Cardiac fibroblast (primary cell): Measurements from ENCODE around the gene TTYH1.

Experiments
- DNase-seq, 2 donors: peaks; one replicate each; pipeline versions ENCODE4 v3.0.0 to v3.0.0-alpha.2; 2010; ENCODE audit warnings: low read depth in 2 of 2
- H3K4me3 ChIP-seq, 2 donors: replicated peaks in 1 of 2; 1 replicate in 1 of 2; 2 replicates in 1 of 2; pipeline ENCODE4 v1.5.1; 2011; ENCODE audit warnings: low read depth in 2 of 2, low read length in 2 of 2, mild to moderate bottlenecking in 2 of 2, moderate library complexity in 1 of 2
- TF ChIP-seq, protein P1 (sequence below): IDR thresholded peaks from one replicate; pipeline ENCODE4 v1.5.1; 2011; ENCODE audit warnings: low read depth, mild to moderate bottlenecking, low read length, inconsistent platforms

TTYH1 gene

DNA sequence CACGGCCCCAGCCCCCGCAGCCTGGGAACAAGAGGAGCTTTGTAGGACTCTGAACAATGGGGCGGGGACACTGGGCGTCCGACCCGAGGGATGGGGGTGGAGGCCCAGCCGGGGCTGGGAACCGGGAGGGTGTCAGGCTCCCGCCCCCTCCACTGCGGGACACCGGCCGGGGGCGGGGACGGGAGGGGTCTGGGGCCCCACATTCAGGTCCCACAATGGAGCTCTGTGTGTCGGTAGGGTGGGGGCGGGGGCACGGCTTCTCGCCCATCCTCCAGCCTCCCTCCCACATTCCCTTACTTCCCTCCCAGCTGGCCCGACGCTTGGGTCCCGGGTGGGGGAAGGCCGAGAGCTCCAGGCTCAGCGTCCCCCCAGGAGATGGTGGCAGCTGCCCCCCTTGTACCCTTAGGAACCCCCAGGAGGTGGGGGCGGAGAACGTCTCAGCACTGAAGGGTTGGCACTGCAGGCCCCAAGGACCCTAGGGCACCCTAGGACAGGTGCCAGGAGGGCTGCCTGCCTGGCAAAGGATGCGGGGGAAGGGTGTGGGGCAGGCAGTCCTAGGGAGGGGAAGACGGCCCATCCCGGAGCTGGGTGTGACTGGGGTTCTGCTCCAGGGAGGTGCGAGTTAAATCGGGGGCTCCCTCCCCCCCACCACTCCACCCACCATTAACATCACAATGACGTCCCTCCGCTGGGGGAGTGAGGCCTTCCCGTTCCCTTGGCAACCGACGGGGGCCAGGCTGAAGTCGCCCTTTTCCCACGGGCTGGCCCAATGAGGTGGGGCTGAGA, 5.3 kb downstream of the TTYH1 start:
- peak in 1 of 2 donors; percentile 74 for DNase-seq
- no peak overlapping the region for H3K4me3 ChIP-seq
- TF ChIP-seq, protein P1, sequence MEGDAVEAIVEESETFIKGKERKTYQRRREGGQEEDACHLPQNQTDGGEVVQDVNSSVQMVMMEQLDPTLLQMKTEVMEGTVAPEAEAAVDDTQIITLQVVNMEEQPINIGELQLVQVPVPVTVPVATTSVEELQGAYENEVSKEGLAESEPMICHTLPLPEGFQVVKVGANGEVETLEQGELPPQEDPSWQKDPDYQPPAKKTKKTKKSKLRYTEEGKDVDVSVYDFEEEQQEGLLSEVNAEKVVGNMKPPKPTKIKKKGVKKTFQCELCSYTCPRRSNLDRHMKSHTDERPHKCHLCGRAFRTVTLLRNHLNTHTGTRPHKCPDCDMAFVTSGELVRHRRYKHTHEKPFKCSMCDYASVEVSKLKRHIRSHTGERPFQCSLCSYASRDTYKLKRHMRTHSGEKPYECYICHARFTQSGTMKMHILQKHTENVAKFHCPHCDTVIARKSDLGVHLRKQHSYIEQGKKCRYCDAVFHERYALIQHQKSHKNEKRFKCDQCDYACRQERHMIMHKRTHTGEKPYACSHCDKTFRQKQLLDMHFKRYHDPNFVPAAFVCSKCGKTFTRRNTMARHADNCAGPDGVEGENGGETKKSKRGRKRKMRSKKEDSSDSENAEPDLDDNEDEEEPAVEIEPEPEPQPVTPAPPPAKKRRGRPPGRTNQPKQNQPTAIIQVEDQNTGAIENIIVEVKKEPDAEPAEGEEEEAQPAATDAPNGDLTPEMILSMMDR = no peak

DNA sequence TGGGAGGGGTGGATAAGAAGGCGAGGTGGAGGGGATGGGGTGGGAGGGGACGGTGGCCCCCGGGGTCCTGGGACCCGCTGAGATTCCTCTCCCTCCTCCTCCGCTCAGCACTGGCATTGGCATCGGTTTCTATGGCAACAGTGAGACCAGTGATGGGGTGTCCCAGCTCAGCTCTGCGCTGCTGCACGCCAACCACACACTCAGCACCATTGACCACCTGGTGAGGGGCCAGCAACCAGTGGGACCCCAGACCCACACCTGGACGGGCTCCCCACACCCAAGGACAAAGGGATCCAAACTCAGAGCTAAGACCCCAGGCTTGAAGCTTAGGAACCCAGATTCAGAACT, 5.9 kb downstream of the TTYH1 start:
- no peak for DNase-seq
- TF ChIP-seq, protein P1 = no peak
- H3K4me3 ChIP-seq = no peak overlapping the region

DNA sequence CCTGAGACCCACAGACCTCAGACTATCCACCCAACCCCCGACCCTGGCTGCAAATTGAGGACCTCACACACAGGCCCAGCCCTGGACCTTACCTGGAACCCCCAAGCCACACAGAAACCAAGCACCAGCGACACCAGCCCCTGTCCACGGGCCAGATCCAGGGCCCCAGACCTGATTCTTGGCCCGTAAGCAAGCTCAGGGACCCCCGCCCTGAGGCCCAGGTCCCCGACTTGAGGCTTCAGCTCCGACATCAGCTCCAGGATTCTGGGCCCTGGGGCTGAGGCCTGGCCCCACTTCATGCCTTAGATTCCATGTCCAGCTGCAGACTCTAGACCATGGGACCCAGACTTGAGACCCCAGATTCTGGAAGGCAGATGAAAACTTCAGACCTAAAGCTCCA, 6.3 kb downstream of the TTYH1 start:
- no peak for DNase-seq
- TF ChIP-seq, protein P1 = no peak
- no peak overlapping the region for H3K4me3 ChIP-seq

DNA sequence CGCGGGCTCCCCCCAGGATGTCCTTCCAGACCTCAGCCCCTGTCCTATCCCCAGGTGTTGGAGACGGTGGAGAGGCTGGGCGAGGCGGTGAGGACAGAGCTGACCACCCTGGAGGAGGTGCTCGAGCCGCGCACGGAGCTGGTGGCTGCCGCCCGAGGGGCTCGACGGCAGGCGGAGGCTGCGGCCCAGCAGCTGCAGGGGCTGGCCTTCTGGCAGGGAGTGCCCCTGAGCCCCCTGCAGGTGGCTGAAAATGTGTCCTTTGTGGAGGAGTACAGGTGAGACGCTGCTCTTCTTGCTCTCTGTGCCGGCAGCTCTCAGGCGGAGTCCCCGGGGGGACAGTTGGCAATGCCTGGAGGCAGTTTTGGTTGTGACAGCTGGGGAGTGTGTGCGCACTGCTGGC, 6.9 kb downstream of the TTYH1 start:
- H3K4me3 ChIP-seq = no peak overlapping the region
- TF ChIP-seq, protein P1 = no peak
- no peak for DNase-seq

DNA sequence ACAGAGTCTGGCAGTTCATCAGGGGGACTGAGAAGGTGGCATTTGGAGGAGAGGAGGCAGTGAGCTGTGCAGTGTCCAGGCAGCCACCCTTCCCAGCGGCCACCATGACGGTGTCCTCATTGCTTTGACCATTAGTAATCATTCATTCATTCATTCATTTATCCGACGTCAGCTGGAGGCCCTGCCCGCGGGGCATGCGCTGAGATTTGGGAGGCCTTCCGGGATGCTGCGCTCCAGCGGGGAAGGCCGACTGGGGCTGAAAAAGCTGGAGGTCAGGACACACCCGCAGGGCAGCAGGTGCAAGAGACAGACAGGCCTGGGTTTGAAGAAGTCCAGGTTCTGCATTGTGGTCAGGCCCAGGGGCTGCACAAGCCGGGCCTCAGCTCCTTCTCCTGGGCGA, 8.9 kb downstream of the TTYH1 start:
- DNase-seq = no peak
- TF ChIP-seq, protein P1 = no peak

DNA sequence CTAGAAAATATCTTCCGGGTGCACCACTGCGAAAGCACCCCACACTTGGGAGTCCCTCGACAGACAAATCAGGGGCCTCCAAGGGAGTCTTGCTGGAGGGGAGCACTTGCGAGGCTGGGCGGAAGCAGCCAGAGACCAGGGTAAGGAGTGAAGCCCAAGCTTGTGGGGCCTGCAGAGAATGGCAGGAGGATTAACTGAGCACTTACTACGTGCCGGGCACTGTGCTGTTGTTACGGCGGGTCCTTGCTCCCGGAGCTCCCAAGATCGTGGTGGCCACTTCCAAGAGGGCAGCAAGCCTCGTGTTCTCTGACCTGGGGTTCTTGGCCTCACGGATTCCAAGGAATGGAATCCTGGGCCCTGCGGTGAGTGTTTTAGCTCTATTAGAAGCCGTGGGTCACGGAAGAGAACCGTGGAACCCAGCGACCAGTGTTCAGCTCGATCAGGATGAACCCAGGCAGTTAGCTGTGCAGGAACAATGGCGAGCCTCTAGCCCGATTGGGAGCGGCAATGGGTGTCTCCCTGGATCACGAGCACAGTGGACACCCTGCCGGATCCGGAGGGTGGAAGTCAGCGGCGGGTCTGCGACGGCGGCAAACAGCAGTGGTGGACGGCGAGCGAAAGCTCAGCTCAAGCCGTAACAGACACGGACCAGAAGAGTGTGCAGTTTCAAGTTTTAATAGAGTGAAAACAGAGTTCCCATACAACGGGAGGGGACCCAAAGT, 9.6 kb downstream of the TTYH1 start:
- DNase-seq = no peak
- TF ChIP-seq, protein P1 = no peak
- no peak overlapping the region for H3K4me3 ChIP-seq

More for the DNA sequence above, 8.9 kb downstream of the TTYH1 start:
- H3K4me3 ChIP-seq = no peak overlapping the region
